C4-2B (cell line): ENCODE data around the gene KIF23.
A peak's percentile ranks its signal among the peaks of the same experiment; 100 is the strongest.

Experiments
- H3K27ac ChIP-seq: fragments of 450-650 bp; 2 replicates; pipeline ENCODE4 v1.5.1; 2017
- CTCF ChIP-seq: fragments of 450-650 bp; conservative IDR thresholded peaks from 2 replicates; pipeline ENCODE4 v1.5.1; 2017; ENCODE audit warnings: mild to moderate bottlenecking
- ZFX ChIP-seq: fragments of 450-650 bp; IDR thresholded peaks from 2 replicates; pipeline ENCODE4 v1.6.1; 2017

The KIF23 gene

GRCh38 chr15:69462030-69462492 is 47.9 kb downstream of the KIF23 start:
- H3K27ac ChIP-seq, result peak overlapping the region; percentile 71
- no peak for TF ChIP-seq CTCF
- TF ChIP-seq ZFX, result 0 out of 2 replicates have a peak, but pooled peaks have one; percentile 28

DNA sequence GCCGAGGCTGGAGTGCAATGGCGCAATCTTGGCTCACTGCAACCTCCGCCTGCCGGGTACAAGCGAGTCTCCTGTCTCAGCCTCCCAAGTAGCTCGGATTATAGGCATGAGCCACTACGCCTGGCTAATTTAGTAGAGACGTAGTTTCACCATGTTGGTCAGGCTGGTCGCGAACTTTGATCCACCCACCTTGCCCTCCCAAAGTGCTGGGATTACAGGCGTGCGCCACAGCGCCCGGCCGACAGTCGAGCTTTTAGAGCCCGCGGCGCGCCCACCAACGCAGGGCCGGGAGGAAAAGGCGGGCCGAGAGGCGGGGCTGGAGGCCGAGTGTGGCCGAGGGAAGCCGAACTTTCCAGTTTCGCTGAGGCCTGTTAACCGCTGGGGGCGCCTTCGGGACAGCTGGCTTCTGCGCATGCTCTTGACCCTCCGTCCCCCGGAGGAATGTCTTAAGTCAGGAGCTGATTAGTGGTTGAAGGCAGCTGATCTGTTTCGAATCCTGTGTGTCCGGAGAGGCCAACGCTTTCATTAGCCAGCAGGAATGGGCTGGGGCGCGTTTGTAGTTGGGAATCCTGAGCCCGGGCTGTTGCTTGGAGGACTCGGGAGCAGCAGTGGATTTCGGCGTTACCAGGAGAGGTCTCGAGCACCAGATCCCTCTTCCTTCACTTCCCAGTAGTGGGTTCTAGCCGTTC is 48.5 kb downstream of the KIF23 start:
- peak; percentile 96 for TF ChIP-seq CTCF
- TF ChIP-seq ZFX, result no peak
- peak overlapping the region; percentile 71 for H3K27ac ChIP-seq

DNA sequence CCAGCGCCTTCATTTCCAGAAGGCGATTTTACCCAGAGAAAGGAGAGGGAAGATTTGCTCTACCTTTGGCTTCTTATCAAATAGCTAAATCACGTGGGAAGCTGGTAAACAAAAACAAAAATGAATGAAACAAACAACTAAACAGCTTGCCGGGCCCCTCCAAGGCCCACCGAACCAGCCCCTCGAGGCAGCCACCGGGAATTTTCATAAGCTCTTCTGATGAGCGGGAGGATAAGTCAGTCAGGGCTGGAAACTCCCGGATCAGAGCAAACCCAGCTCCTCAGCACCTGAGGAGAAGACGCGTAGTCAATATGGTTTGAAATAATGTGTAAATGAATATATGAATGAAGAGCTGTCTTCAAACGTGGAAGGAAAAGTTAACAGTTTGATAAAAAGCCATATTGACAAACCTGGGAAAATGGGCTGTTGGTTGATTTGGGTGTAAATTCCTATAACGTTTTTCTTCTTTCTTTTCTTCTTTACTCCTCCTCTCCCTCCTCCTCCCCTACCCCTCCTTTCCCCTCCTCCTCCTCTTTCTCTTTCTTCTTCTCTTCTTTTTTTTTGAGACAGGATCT is 49.1 kb downstream of the KIF23 start:
- no peak for TF ChIP-seq ZFX
- TF ChIP-seq CTCF, result no peak
- peak overlapping the region; percentile 71 for H3K27ac ChIP-seq

- H3K27ac ChIP-seq, result no peak overlapping the region
- TF ChIP-seq CTCF (no peak), ZFX (no peak)
These were observed 51.1 kb downstream of the KIF23 start for GRCh38 chr15:69465253-69465652.

DNA sequence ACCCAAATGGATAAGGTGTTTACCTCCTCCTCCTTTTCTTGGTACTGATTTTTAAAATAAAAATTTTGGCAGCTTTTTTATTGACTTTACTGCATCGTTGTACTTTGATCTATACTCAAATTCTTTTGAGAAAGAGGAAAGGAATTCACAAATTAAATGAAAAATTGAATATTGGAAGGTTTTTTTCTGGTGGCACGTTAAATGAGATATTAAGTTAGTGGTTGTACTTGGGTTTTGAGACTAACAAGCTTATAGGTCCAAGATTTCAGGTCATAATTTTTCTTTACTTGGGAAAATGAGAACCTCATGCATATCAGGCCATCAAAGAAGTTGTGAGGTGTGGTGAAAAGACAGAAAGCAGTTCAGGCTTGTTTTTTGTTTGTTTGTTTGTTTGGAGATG is 52.6 kb downstream of the KIF23 start:
- H3K27ac ChIP-seq, result peak overlapping the region; percentile 82
- TF ChIP-seq ZFX (no peak), CTCF (no peak)

DNA sequence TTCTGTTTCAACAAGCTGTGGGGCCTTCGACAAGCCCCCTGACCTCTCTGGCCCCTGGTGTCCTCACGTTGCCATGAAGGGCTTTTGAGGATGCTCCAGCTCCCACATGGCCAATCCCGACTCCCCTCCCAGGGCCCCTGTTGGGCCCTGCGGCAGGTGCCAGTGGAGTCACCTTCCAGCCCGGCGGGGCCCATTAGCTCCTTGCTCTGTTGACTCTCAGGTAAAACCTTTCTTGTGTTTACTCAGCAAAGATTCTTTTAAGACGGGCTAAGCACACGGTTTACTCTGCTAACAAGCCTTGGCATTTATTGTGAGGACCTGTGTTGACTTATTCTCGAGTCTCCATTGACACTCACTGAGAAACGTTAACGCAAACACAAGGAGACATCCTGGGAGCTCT is 53.5 kb downstream of the KIF23 start:
- no peak for TF ChIP-seq CTCF
- TF ChIP-seq ZFX, result no peak
- H3K27ac ChIP-seq, result peak overlapping the region; percentile 82
